ENCODE results near the gene VSNL1.

Gene VSNL1

DNA sequence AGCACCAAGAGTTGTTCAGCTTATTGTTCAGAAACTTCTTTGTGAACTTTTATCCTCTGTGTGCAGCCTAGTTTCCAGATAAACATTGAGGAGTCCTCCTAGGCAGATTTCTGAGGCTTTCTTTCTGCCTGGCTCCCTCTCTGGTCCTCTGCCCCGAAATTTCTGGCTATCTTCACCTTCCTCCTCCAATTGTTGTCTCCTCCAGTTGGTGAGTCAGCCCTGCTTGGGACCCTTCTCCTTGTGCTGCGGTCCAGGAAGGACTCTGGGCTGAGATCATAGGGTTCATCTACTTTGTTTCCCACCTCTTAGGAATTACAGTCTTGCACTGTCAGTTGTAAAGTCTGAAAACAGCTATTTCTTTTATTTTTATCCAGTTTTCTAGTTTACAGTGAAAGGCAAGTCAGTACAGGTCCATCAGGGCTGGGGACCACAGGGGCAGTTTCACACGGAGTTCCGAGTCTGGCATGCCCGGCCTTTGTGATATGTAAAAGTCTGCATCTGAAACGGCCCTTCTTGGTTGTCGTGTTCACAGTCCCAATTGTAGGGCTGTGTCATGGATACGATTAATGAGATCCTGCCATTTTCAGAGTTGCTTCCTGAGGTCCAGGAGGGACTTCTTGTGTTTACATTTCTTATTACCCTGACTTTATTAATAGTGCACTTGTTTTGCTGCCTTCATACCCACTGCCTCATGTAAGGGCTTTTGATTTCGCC lies 112.3 kb downstream of the VSNL1 start:
- Histone ChIP-seq H3K9me3 (ENCODE audit: control insufficient read depth in 1 of 2, low read length in 2 of 2) (no peaks in the 10 kb centered on the region), H3K27me3 (ENCODE audit: low read depth, low read length) (no peaks in the 10 kb centered on the region), H3K4me1 (ENCODE audit: control insufficient read depth in 1 of 2, insufficient read depth in 2 of 2, low read length in 2 of 2) (no peaks in the 10 kb centered on the region), H3K27ac (ENCODE audit: low read length) (no peak overlapping the region), H3K4me3 (ENCODE audit: low read depth in 1 of 2, low read length in 2 of 2) (no peak overlapping the region), H3K36me3 (ENCODE audit: control insufficient read depth in 1 of 2, insufficient read depth in 2 of 2, low read length in 2 of 2) (no peaks in the 10 kb centered on the region)

DNA sequence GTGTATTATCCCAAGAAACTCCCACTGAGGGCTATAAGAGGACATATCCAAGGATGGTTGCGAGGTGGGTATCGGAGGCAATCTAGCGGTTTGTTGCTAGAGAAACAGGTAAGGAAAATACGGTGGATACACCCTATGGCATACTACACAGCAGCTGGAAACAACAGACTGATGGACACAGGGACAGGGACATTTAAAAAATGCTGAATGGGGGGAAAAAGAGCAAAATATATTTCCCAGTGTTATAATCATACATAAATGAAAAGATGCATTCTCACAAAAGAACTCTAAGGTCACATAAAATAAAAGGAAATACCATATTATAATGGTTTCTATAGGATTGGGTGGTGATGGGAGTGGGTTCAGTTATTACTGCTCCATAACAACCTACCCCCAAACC lies 117.3 kb downstream of the VSNL1 start:
- no peaks in the 10 kb centered on the region for H3K36me3 ChIP-seq (ENCODE audit: control insufficient read depth in 1 of 2, insufficient read depth in 2 of 2, low read length in 2 of 2)
- no peaks in the 10 kb centered on the region for H3K27me3 ChIP-seq (ENCODE audit: low read depth, low read length)
- no peak overlapping the region for H3K4me3 ChIP-seq (ENCODE audit: low read depth in 1 of 2, low read length in 2 of 2)
- no peak overlapping the region for H3K27ac ChIP-seq (ENCODE audit: low read length)
- H3K9me3 ChIP-seq (ENCODE audit: control insufficient read depth in 1 of 2, low read length in 2 of 2), result no peaks in the 10 kb centered on the region
- H3K4me1 ChIP-seq (ENCODE audit: control insufficient read depth in 1 of 2, insufficient read depth in 2 of 2, low read length in 2 of 2), result no peaks in the 10 kb centered on the region

DNA sequence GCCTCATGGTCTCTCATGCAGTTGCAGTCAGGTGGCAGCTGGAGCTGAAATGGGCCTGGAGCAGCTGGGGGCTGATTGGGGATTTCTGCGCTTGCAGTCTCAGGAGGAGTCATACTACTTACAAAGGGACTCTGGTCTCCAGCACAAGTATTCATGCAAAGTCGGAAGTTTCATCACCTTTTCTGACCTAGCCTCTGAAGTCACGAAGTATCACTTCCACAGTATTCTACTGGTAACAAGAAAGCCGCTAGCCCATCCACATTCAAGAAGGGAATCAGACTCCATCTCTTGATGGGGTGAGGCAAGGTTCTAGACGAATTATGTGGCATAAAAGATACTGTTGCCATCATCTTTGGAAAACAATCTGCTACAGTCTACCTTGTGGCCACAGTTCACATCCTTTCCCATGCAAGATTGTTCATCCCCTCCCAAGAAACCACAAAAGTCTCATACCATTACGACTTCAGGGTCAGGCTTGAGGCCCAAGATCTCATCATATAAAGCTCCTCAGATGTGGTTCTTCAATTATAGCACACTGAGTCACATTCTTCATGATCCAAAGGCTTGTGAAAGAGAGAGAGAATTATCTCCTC lies 117.9 kb downstream of the VSNL1 start:
- no peaks in the 10 kb centered on the region for H3K9me3 ChIP-seq (ENCODE audit: control insufficient read depth in 1 of 2, low read length in 2 of 2)
- no peaks in the 10 kb centered on the region for H3K4me1 ChIP-seq (ENCODE audit: control insufficient read depth in 1 of 2, insufficient read depth in 2 of 2, low read length in 2 of 2)
- no peaks in the 10 kb centered on the region for H3K27me3 ChIP-seq (ENCODE audit: low read depth, low read length)
- H3K36me3 ChIP-seq (ENCODE audit: control insufficient read depth in 1 of 2, insufficient read depth in 2 of 2, low read length in 2 of 2), result no peaks in the 10 kb centered on the region
- H3K4me3 ChIP-seq (ENCODE audit: low read depth in 1 of 2, low read length in 2 of 2), result no peak overlapping the region
- H3K27ac ChIP-seq (ENCODE audit: low read length), result no peak overlapping the region

DNA sequence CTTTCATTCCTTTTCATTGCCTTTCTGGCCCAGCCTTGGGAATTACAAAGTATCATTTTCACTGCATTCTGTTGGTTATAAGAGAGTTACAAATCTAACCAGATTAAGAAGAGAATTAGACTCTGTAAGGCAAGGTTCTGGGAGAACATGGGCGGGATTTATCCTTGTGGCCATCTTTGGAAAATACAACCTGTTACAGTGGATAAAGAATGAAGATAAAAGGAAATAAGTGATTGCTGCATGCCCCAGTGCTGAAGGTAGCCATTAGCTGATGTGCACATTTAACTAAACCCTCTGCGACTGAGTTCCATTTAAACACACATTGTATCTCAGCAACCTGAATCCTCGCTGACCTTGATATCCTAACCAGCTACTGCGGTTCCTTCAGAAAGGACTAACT lies 119.7 kb downstream of the VSNL1 start:
- no peak overlapping the region for H3K27ac ChIP-seq (ENCODE audit: low read length)
- no peaks in the 10 kb centered on the region for H3K9me3 ChIP-seq (ENCODE audit: control insufficient read depth in 1 of 2, low read length in 2 of 2)
- no peaks in the 10 kb centered on the region for H3K4me1 ChIP-seq (ENCODE audit: control insufficient read depth in 1 of 2, insufficient read depth in 2 of 2, low read length in 2 of 2)
- H3K36me3 ChIP-seq (ENCODE audit: control insufficient read depth in 1 of 2, insufficient read depth in 2 of 2, low read length in 2 of 2), result peaks cover 4 to 8% of the 10 kb centered on the region in 2 donors
- H3K4me3 ChIP-seq (ENCODE audit: low read depth in 1 of 2, low read length in 2 of 2), result no peak overlapping the region
- H3K27me3 ChIP-seq (ENCODE audit: low read depth, low read length), result no peaks in the 10 kb centered on the region

DNA sequence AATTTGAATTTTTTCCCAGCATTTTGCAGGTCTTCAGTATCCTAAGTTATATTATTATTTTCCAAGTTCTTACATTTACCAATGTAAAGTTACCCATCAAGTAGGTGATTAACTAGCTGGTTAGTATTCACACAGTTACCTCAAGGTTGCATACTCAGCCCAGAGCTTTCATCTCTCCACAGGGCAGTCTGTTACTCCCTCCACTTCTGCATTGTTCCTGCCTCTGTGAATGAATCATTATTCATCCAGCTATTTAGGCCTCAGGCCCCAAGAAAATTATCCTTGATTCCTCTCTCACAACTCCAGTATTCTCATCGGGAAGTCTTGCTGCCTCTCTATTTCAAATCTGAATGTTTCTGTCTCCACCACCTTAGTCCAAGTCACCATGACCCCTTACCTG lies 121.0 kb downstream of the VSNL1 start:
- Histone ChIP-seq H3K27me3 (ENCODE audit: low read depth, low read length) (no peaks in the 10 kb centered on the region), H3K36me3 (ENCODE audit: control insufficient read depth in 1 of 2, insufficient read depth in 2 of 2, low read length in 2 of 2) (peaks cover 8% of the 10 kb centered on the region in 2 donors), H3K9me3 (ENCODE audit: control insufficient read depth in 1 of 2, low read length in 2 of 2) (no peaks in the 10 kb centered on the region), H3K4me3 (ENCODE audit: low read depth in 1 of 2, low read length in 2 of 2) (no peak overlapping the region), H3K27ac (ENCODE audit: low read length) (no peak overlapping the region), H3K4me1 (ENCODE audit: control insufficient read depth in 1 of 2, insufficient read depth in 2 of 2, low read length in 2 of 2) (no peaks in the 10 kb centered on the region)

DNA sequence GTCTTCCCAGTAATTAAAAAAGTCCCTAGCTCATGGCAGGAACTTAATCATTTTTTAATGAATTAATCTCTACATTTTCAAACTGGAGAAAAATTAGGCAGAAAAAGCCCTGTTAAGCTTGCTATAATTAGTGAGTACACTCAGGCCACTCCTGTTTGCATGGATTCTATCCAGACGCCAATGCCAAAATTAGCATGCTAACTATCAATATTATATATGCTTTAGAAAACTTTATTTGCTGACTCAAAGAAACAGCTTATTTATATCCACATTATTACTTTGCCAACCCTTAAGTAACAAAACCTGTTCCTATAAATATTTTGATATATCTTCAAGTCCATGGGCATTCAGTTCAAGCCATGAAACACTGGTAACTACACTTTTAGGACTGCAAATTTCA lies 122.2 kb downstream of the VSNL1 start:
- Histone ChIP-seq H3K27me3 (ENCODE audit: low read depth, low read length) (no peaks in the 10 kb centered on the region), H3K27ac (ENCODE audit: low read length) (no peak overlapping the region), H3K4me1 (ENCODE audit: control insufficient read depth in 1 of 2, insufficient read depth in 2 of 2, low read length in 2 of 2) (no peaks in the 10 kb centered on the region), H3K36me3 (ENCODE audit: control insufficient read depth in 1 of 2, insufficient read depth in 2 of 2, low read length in 2 of 2) (peaks cover 8% of the 10 kb centered on the region in 2 donors), H3K9me3 (ENCODE audit: control insufficient read depth in 1 of 2, low read length in 2 of 2) (no peaks in the 10 kb centered on the region), H3K4me3 (ENCODE audit: low read depth in 1 of 2, low read length in 2 of 2) (no peak overlapping the region)

DNA sequence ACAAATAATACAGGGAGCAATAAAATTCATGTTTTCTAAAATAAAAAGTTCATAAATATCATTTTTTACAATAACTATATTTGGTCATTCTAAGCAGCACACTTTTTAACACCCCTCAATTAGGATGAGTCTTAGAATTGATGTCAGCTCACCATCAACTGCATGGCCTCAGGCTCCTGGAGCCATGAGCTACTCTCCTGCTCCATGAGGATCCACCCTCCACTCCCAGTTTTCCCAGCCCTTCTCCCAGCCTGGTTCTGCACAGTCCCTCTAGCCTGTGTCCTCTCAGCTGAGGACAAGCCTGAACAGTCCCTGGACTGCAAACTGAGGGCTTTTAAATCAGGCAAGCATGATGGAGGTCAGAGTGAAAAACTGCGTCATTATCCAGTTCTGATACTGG lies 124.0 kb downstream of the VSNL1 start:
- Histone ChIP-seq H3K36me3 (ENCODE audit: control insufficient read depth in 1 of 2, insufficient read depth in 2 of 2, low read length in 2 of 2) (peaks cover 13 to 19% of the 10 kb centered on the region in 2 donors), H3K4me3 (ENCODE audit: low read depth in 1 of 2, low read length in 2 of 2) (no peak overlapping the region), H3K27me3 (ENCODE audit: low read depth, low read length) (no peaks in the 10 kb centered on the region), H3K4me1 (ENCODE audit: control insufficient read depth in 1 of 2, insufficient read depth in 2 of 2, low read length in 2 of 2) (no peaks in the 10 kb centered on the region), H3K27ac (ENCODE audit: low read length) (no peak overlapping the region), H3K9me3 (ENCODE audit: control insufficient read depth in 1 of 2, low read length in 2 of 2) (no peaks in the 10 kb centered on the region)

DNA sequence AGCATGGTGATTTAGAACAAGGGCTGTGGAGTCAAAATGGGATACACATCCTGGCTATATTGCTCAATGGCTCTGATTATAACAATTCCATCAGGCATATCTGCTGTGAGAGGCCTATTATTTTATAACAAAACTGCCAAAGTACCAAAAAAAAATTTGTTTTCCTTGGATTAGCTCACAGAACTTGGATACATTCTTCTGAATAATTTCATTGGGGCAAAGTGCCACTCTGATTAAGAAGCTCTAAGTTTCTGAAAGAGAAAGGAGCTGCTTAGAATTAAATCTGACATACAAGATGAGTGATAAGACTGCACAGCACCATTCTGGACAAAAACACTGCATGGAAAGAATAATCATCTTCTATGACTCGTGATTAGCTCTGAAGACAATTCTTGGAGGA lies 127.4 kb downstream of the VSNL1 start:
- H3K36me3 ChIP-seq (ENCODE audit: control insufficient read depth in 1 of 2, insufficient read depth in 2 of 2, low read length in 2 of 2), result peaks cover 13 to 26% of the 10 kb centered on the region in 2 donors
- H3K27me3 ChIP-seq (ENCODE audit: low read depth, low read length), result no peaks in the 10 kb centered on the region
- no peaks in the 10 kb centered on the region for H3K9me3 ChIP-seq (ENCODE audit: control insufficient read depth in 1 of 2, low read length in 2 of 2)
- no peaks in the 10 kb centered on the region for H3K4me1 ChIP-seq (ENCODE audit: control insufficient read depth in 1 of 2, insufficient read depth in 2 of 2, low read length in 2 of 2)
- H3K27ac ChIP-seq (ENCODE audit: low read length), result no peak overlapping the region
- H3K4me3 ChIP-seq (ENCODE audit: low read depth in 1 of 2, low read length in 2 of 2), result no peak overlapping the region

DNA sequence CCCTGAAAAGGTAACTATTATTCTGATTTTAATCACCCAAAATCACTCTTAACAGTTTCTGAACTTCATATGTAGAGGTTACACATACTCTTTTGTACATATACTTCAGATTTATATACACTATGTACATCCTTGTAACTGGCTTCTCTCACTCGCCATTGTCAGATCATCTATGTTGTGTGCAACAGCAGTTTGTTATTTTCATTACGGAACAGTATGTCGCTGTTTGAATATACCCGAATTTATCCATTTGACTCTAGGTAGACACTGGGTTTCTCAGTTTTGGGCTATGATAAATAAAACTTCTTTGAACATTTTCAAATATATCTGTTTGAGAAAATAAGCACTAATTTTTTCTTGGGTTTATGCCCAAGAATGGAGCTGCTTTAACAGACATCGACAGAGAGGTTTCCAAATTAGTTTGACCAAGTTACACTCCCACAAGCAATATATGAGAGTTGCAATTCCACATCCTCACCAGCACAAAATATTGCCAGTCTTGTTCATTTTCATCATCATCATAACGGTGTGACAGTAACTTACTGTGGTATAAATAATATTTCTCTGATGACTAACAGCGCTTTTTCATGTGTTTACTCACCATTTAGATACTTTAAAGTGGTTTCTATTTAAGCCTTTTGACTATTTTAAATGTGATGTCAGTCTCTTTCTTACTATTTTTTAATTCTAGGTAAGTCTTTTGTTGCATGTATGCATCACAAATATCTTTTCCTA lies 132.3 kb downstream of the VSNL1 start:
- no peak overlapping the region for H3K27ac ChIP-seq (ENCODE audit: low read length)
- H3K36me3 ChIP-seq (ENCODE audit: control insufficient read depth in 1 of 2, insufficient read depth in 2 of 2, low read length in 2 of 2), result peaks cover 16 to 18% of the 10 kb centered on the region in 2 donors
- H3K9me3 ChIP-seq (ENCODE audit: control insufficient read depth in 1 of 2, low read length in 2 of 2), result no peaks in the 10 kb centered on the region
- H3K4me3 ChIP-seq (ENCODE audit: low read depth in 1 of 2, low read length in 2 of 2), result no peak overlapping the region
- H3K27me3 ChIP-seq (ENCODE audit: low read depth, low read length), result no peaks in the 10 kb centered on the region
- no peaks in the 10 kb centered on the region for H3K4me1 ChIP-seq (ENCODE audit: control insufficient read depth in 1 of 2, insufficient read depth in 2 of 2, low read length in 2 of 2)

DNA sequence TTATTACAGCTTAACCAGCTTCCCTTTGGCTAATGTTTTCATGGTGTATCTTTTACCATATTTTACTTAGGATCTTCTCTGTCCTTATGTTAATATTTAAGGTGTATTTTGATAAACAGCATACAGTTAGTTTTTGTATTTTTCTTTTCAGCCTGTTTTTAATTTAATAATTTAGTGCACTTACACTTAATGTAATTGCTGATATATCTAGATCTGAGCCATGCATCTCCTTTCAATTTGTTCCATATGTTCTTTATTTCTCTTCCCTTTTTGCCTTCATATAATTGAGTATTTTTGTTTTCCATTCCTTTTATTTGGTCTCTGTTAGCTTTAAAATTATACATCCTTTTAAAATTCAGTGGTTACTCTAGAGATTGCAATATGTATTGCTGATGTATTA lies 134.3 kb downstream of the VSNL1 start:
- Histone ChIP-seq H3K36me3 (ENCODE audit: control insufficient read depth in 1 of 2, insufficient read depth in 2 of 2, low read length in 2 of 2) (peaks cover 8 to 14% of the 10 kb centered on the region in 2 donors), H3K4me3 (ENCODE audit: low read depth in 1 of 2, low read length in 2 of 2) (no peak overlapping the region), H3K27me3 (ENCODE audit: low read depth, low read length) (no peaks in the 10 kb centered on the region), H3K9me3 (ENCODE audit: control insufficient read depth in 1 of 2, low read length in 2 of 2) (no peaks in the 10 kb centered on the region), H3K27ac (ENCODE audit: low read length) (no peak overlapping the region), H3K4me1 (ENCODE audit: control insufficient read depth in 1 of 2, insufficient read depth in 2 of 2, low read length in 2 of 2) (no peaks in the 10 kb centered on the region)

DNA sequence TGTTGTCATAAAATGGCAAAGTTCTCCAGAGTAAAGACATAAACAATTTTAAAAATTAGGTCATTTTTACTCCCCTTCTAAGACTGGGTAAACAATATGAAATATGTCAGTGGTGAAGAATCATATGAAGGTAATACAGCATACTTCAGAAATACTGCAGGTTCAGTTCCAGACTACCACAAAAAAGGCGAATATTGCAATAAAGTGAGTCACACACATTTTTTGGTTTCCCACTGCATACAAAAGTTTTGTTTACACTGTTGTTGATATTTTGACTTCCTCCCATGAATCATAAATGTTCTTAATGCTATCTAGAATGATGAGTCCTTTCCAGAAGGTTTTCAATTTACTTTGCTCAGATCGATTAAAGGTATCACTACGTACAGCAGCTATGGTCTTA lies 139.6 kb downstream of the VSNL1 start:
- no peaks in the 10 kb centered on the region for H3K4me1 ChIP-seq (ENCODE audit: control insufficient read depth in 1 of 2, insufficient read depth in 2 of 2, low read length in 2 of 2)
- no peaks in the 10 kb centered on the region for H3K27me3 ChIP-seq (ENCODE audit: low read depth, low read length)
- no peaks in the 10 kb centered on the region for H3K9me3 ChIP-seq (ENCODE audit: control insufficient read depth in 1 of 2, low read length in 2 of 2)
- no peak overlapping the region for H3K4me3 ChIP-seq (ENCODE audit: low read depth in 1 of 2, low read length in 2 of 2)
- H3K36me3 ChIP-seq (ENCODE audit: control insufficient read depth in 1 of 2, insufficient read depth in 2 of 2, low read length in 2 of 2), result peaks cover 18 to 19% of the 10 kb centered on the region in 2 donors
- no peak overlapping the region for H3K27ac ChIP-seq (ENCODE audit: low read length)

Data from muscle layer of duodenum (tissue), 2 donors.